Thoracic aorta (tissue), 2 donors: Measurements from ENCODE around the gene DDI2. TPM values are rescaled to one million over a fixed set of nuclear protein-coding genes. Genes with fewer than 3 reads are reported as not detected.

ENCODE experiments used
- ATAC-seq: fragments of 150-250 bp; one replicate; pipeline ENCODE4 v1.8.0; 2017; ENCODE audit warnings: low read depth; ENCODE audit not compliant: insufficient number of reproducible peaks, low FRiP score
- DNase-seq: peaks from one replicate; pipeline ENCODE4 v3.0.0-alpha.2; 2020; ENCODE audit warnings: low spot score
- H3K27ac ChIP-seq, 2 donors: fragments of 200-600 bp; sonication (generic); 1 replicate in 1 of 2; 2 replicates in 1 of 2; pipeline ENCODE4 v1.5.1; 2016; ENCODE audit warnings: mild to moderate bottlenecking in 2 of 2, moderate library complexity in 2 of 2
- H3K27me3 ChIP-seq: fragments of 200-600 bp; sonication (generic); replicated peaks from 2 replicates; pipeline ENCODE4 v1.6.0; 2016; ENCODE audit warnings: mild to moderate bottlenecking; ENCODE audit not compliant: insufficient read depth
- H3K36me3 ChIP-seq: fragments of 200-600 bp; sonication (generic); one replicate; pipeline ENCODE4 v1.5.1; 2016
- H3K4me1 ChIP-seq, 2 donors: fragments of 200-600 bp; sonication (generic); 1 replicate in 1 of 2; 2 replicates in 1 of 2; pipeline versions ENCODE4 v1.5.1 to v1.6.0; 2016; ENCODE audit warnings: low read depth in 2 of 2, mild to moderate bottlenecking in 1 of 2; ENCODE audit not compliant: control insufficient read depth in 1 of 2
- H3K4me3 ChIP-seq: fragments of 200-600 bp; sonication (generic); 2 replicates; pipeline ENCODE4 v1.5.1; 2016; ENCODE audit warnings: mild to moderate bottlenecking
- H3K9me3 ChIP-seq: fragments of 200-600 bp; sonication (generic); 2 replicates; pipeline ENCODE4 v1.5.1; 2016
- total RNA-seq, 2 donors: library from RNA; depleted of rRNA; stranded (reverse); fragments of >200 nt; gene quantifications; one replicate each; pipeline versions ENCODE4 v1.1.0 to v1.2.3, GENCODE V29; 2016
- TF ChIP-seq, protein P1 (sequence below): fragments of 200-600 bp; sonication (generic); IDR thresholded peaks from one replicate; pipeline ENCODE4 v1.5.1; 2019; ENCODE audit warnings: antibody characterized with exemption

The DDI2 gene
- 10 to 100 TPM; 19.6 to 37.5 TPM for total RNA-seq

DNA sequence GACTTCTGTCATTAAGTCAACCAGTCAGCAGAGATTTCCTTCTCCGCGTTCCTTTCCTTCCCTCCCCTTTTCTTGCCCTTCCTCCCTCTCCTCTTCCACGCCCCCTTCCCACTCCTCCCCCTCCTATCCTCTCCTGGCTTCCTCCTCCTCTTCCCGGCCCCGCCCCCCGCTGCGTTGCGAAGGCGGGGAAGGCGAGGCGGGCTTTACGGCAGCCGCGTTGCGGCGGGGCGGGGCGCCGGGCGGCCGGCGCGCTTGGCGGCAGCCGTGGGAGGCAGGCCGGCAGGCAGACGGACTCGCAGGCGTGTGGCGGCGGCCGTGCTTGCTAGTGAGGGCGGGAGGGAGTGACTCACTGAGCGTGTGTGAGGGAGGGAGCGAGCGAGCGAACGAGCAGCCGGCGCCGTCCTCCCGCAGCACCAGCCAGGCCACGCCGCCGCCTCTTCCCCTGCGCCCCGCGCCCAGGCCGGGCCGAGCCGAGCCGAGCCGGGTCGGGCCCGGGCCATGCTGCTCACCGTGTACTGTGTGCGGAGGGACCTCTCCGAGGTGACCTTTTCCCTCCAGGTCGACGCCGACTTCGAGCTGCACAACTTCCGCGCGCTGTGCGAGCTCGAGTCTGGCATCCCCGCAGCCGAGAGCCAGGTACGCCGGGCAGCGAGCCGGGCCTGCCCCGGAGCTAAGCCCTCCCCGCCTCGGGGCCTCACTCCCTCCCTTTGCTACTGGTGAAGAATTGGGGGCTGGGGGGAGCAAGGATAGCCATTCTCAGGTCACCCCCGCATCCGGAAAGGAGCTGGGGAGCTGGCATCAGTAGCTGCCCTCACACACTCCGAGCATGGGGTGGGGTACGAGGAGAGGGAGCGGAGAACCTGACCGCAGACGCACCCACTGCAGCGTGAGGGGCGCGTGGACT lies at the start of gene DDI2:
Gene DDI2, plus strand, starts transcription at position 286 of the 904 bp plus-strand sequence. Its CDS starts 213 bp downstream, at position 499.
- ATAC-seq: peak; percentile 95
- Histone ChIP-seq H3K27me3 (no peaks in the 10 kb centered on the region), H3K4me1 (peaks cover 20 to 39% of the 10 kb centered on the region in 2 donors), H3K9me3 (no peaks in the 10 kb centered on the region), H3K36me3 (no peaks in the 10 kb centered on the region), H3K4me3 (peak within 1 kb of the TSS; percentile 87), H3K27ac (peak within 1 kb of the TSS; percentile 91 to 93)
- TF ChIP-seq, protein P1, sequence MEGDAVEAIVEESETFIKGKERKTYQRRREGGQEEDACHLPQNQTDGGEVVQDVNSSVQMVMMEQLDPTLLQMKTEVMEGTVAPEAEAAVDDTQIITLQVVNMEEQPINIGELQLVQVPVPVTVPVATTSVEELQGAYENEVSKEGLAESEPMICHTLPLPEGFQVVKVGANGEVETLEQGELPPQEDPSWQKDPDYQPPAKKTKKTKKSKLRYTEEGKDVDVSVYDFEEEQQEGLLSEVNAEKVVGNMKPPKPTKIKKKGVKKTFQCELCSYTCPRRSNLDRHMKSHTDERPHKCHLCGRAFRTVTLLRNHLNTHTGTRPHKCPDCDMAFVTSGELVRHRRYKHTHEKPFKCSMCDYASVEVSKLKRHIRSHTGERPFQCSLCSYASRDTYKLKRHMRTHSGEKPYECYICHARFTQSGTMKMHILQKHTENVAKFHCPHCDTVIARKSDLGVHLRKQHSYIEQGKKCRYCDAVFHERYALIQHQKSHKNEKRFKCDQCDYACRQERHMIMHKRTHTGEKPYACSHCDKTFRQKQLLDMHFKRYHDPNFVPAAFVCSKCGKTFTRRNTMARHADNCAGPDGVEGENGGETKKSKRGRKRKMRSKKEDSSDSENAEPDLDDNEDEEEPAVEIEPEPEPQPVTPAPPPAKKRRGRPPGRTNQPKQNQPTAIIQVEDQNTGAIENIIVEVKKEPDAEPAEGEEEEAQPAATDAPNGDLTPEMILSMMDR: no peak
- peak; percentile 98 for DNase-seq

GRCh38 chr1:15568387-15569073 lies 48.7 kb upstream of the DDI2 start:
- DNase-seq (no peak), ATAC-seq (no peak)
- Histone ChIP-seq H3K4me3 (no peak overlapping the region), H3K9me3 (no peaks in the 10 kb centered on the region), H3K27me3 (no peaks in the 10 kb centered on the region), H3K27ac (no peak overlapping the region), H3K36me3 (peaks cover 45% of the 10 kb centered on the region), H3K4me1 (peaks cover 0 to 10% of the 10 kb centered on the region in 2 donors)
- TF ChIP-seq, protein P1: no peak

GRCh38 chr1:15570861-15571260 lies 46.4 kb upstream of the DDI2 start:
- Histone ChIP-seq H3K9me3 (no peaks in the 10 kb centered on the region), H3K4me1 (peaks cover 0 to 20% of the 10 kb centered on the region in 2 donors), H3K27ac (no peak overlapping the region), H3K27me3 (no peaks in the 10 kb centered on the region), H3K36me3 (peaks cover 26% of the 10 kb centered on the region), H3K4me3 (no peak overlapping the region)
- TF ChIP-seq, protein P1: no peak
- no peak for ATAC-seq
- DNase-seq: no peak

DNA sequence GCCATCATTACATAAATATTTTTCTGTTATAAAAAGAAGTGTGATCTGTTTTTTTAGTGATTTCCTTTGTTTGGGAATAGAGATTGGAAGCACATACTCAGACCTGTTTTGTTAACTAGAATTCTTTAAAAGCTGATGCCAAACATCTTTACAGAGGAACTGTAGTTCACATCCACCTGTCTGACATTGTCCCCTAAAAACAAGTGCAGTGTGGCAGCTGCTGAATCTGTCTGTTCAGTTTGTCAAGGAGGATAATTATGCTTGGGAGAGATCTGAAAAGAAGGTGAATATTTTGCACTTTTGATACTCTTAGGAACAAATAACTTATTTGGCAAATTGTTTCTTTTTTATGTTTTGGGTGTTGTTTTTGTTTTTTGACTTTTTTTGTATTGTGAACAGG lies 46.0 kb upstream of the DDI2 start:
- peaks cover 22% of the 10 kb centered on the region for H3K36me3 ChIP-seq
- H3K27ac ChIP-seq: no peak overlapping the region
- no peak overlapping the region for H3K4me3 ChIP-seq
- DNase-seq (no peak), ATAC-seq (no peak)
- H3K9me3 ChIP-seq: no peaks in the 10 kb centered on the region
- TF ChIP-seq, protein P1: no peak
- H3K27me3 ChIP-seq: no peaks in the 10 kb centered on the region
- H3K4me1 ChIP-seq: peaks cover 0 to 20% of the 10 kb centered on the region in 2 donors

DNA sequence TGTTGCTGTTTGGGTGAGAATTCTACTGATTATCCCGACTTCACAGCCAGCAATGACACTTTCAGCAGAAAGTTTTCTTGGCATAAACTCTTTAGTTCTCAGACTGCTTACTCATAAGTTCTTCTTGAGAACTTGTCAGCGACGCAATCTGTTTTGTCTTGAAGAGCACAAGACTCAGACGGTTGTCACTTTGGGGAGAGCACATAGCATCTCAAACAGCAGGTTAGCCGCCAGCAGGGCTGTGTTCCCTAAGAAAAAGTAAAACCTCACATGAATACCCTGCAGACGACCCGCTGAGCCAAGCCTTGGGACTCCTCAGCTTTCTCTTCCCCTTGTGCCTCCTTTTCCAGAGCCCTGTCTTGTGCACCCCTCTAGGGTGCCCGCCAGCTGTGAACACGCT lies 43.8 kb upstream of the DDI2 start:
- no peak for ATAC-seq
- peaks cover 4% of the 10 kb centered on the region for H3K36me3 ChIP-seq
- no peaks in the 10 kb centered on the region for H3K27me3 ChIP-seq
- no peaks in the 10 kb centered on the region for H3K9me3 ChIP-seq
- no peak overlapping the region for H3K4me3 ChIP-seq
- no peak for DNase-seq
- TF ChIP-seq, protein P1: no peak
- peak overlapping the region in 1 of 2 donors; percentile 27 for H3K27ac ChIP-seq
- H3K4me1 ChIP-seq: peaks cover 0 to 20% of the 10 kb centered on the region in 2 donors
